ENCODE results near the gene SMIM12.
"Not testable (repeated sequence)": the region's sequence is repeated elsewhere in the genome, so short reads cannot be mapped to it uniquely, and the experiment has no call there.

DNA sequence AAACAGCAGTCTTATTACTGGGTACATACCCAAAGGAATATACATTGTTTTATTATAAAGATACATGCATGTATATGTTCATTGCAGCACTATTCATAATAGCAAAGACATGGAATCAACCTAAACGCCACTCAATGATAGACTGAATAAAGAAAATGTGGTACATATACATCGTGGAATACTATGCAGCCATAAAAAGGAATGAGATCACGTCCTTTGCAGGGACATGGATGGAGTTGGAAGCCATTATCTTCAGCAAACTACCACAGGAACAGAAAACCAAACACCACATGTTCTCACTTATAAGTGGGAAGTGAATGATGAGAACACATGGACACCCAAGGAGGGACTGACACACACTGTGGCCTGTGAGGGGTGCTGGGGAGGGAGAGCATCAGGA, 48.8 kb downstream of the SMIM12 start:
- TF ChIP-seq, protein P1, sequence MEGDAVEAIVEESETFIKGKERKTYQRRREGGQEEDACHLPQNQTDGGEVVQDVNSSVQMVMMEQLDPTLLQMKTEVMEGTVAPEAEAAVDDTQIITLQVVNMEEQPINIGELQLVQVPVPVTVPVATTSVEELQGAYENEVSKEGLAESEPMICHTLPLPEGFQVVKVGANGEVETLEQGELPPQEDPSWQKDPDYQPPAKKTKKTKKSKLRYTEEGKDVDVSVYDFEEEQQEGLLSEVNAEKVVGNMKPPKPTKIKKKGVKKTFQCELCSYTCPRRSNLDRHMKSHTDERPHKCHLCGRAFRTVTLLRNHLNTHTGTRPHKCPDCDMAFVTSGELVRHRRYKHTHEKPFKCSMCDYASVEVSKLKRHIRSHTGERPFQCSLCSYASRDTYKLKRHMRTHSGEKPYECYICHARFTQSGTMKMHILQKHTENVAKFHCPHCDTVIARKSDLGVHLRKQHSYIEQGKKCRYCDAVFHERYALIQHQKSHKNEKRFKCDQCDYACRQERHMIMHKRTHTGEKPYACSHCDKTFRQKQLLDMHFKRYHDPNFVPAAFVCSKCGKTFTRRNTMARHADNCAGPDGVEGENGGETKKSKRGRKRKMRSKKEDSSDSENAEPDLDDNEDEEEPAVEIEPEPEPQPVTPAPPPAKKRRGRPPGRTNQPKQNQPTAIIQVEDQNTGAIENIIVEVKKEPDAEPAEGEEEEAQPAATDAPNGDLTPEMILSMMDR (IDR thresholded peaks at IDR 0.05; ENCODE audit: borderline replicate concordance, extremely low read depth, low read length, poor library complexity, severe bottlenecking): not testable (repeated sequence)
- not testable (repeated sequence) for TF ChIP-seq EZH2 (IDR thresholded peaks at IDR 0.05; ENCODE audit: borderline replicate concordance, low read depth, low read length, severe bottlenecking)

All from DND-41 (cell line).